ENCODE results near the gene CENPX. TPM values are rescaled to one million over a fixed set of nuclear protein-coding genes. Genes with fewer than 3 reads are reported as not detected.

CENPX gene
- total RNA-seq, 2 experiments from 2014 or later: 83.0 to 85.8 TPM

DNA sequence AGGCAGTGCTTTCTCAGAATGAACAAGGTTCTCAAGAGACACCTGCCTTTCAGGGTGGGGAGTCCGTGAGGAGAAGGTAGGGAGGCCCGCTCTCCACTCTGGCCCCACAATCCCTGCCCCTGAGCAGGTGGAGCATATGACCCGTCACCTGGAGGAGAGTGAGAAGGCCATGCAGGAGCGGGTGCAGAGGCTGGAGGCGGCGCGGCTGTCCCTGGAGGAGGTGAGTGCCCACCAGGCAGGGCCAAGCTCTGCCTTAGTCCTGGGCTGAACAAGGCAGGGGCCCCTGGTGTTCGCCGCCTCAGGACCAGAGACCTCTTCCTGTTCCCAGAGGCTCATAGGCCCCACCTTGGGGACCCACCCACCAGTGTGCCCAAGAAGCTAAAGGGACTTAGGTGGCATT lies 6.3 kb upstream of the CENPX start:
- H3K9me3 Mint-ChIP-seq: no peaks in the 10 kb centered on the region
- peaks cover 2% of the 10 kb centered on the region for H3K36me3 Mint-ChIP-seq
- CTCF ChIA-PET: interaction anchor here (1.3 to 4.9 kb wide), 7 partner anchors 8 to 207 kb away, joined by 4 to 54 read pairs (median 14); partner anchors contain the start of genes CENPX, DCXR and FASN
- POLR2A ChIA-PET: no interaction called here
- intact Hi-C loops (cut with micrococcal nuclease): no loop called here
- DNase-seq: no peak
- no peak overlapping the region for H3K27ac Mint-ChIP-seq
- no peaks in the 10 kb centered on the region for H3K27me3 Mint-ChIP-seq
- H3K4me3 Mint-ChIP-seq: no peak overlapping the region
- H3K4me1 Mint-ChIP-seq (ENCODE audit: low read depth): peaks cover 13% of the 10 kb centered on the region

DNA sequence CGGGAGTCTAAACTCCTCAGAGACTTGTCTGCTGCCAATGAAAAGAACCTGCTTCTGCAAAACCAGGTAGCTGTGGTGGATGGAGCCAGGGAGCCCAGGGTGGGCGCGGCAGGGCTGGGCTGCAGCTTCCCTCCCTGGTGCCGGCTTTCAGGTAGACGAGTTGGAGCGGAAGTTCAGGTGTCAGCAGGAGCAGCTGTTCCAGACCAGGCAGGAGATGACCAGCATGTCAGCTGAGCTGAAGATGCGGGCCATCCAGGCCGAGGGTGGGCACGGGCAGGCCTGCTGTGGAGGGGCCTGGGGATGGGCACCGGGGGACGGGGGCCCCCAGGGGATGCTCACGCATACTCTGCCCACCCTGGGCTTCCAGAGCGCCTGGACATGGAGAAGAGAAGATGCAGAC lies 5.6 kb upstream of the CENPX start:
- Mint-ChIP-seq H3K27ac (no peak overlapping the region), H3K4me3 (no peak overlapping the region), H3K4me1 (ENCODE audit: low read depth) (peaks cover 16% of the 10 kb centered on the region), H3K9me3 (no peaks in the 10 kb centered on the region), H3K36me3 (peaks cover 2% of the 10 kb centered on the region), H3K27me3 (no peaks in the 10 kb centered on the region)
- ChIA-PET CTCF (interaction anchor here (3.0 to 4.9 kb wide), 3 partner anchors 10 to 128 kb away, joined by 13 to 54 read pairs (median 20); partner anchors contain the start of gene DCXR), POLR2A (no interaction called here)
- intact Hi-C loops (cut with micrococcal nuclease): no loop called here
- DNase-seq: no peak

GRCh38 chr17:82025401-82026107 lies 2.9 kb upstream of the CENPX start:
- ChIA-PET CTCF (interaction anchor here (1.9 kb wide), 1 partner anchor 66 kb away, joined by 9 read pairs; no protein-coding TSS in a partner anchor), POLR2A (no interaction called here)
- intact Hi-C loops (cut with micrococcal nuclease): no loop called here
- H3K4me3 Mint-ChIP-seq: no peak overlapping the region
- no peaks in the 10 kb centered on the region for H3K9me3 Mint-ChIP-seq
- DNase-seq: no peak
- H3K27ac Mint-ChIP-seq: no peak overlapping the region
- H3K27me3 Mint-ChIP-seq: no peaks in the 10 kb centered on the region
- H3K4me1 Mint-ChIP-seq (ENCODE audit: low read depth): peaks cover 29% of the 10 kb centered on the region
- H3K36me3 Mint-ChIP-seq: peaks cover 1% of the 10 kb centered on the region

DNA sequence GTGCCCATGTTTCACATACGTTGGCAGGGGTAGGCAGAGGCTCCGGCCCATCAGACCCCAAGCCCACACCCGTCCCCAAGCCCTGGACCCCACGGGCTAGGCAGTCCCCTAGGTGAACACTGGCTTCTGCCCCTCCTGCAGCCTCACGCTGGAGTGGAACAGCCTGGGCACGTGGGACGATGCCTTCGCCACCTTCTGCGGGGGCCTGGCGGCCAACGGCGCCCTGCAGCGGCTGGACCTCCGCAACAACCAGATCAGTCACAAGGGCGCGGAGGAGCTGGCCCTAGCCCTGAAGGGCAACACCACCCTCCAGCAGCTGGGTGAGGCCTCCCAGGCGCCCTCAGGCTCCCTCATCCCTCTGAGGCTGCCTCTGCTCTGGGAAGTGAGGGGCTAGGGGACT lies 2.2 kb upstream of the CENPX start:
- Mint-ChIP-seq H3K27ac (no peak overlapping the region), H3K27me3 (no peaks in the 10 kb centered on the region), H3K9me3 (no peaks in the 10 kb centered on the region), H3K4me1 (ENCODE audit: low read depth) (peaks cover 28% of the 10 kb centered on the region), H3K4me3 (no peak overlapping the region), H3K36me3 (no peaks in the 10 kb centered on the region)
- ChIA-PET CTCF (interaction anchor here (1.9 kb wide), 1 partner anchor 65 kb away, joined by 9 read pairs; no protein-coding TSS in a partner anchor), POLR2A (interaction anchor here (2.1 kb wide), 1 partner anchor 13 kb away, joined by 8 read pairs; the partner anchor contains the start of gene DCXR)
- DNase-seq: no peak
- intact Hi-C loops (cut with micrococcal nuclease): no loop called here

DNA sequence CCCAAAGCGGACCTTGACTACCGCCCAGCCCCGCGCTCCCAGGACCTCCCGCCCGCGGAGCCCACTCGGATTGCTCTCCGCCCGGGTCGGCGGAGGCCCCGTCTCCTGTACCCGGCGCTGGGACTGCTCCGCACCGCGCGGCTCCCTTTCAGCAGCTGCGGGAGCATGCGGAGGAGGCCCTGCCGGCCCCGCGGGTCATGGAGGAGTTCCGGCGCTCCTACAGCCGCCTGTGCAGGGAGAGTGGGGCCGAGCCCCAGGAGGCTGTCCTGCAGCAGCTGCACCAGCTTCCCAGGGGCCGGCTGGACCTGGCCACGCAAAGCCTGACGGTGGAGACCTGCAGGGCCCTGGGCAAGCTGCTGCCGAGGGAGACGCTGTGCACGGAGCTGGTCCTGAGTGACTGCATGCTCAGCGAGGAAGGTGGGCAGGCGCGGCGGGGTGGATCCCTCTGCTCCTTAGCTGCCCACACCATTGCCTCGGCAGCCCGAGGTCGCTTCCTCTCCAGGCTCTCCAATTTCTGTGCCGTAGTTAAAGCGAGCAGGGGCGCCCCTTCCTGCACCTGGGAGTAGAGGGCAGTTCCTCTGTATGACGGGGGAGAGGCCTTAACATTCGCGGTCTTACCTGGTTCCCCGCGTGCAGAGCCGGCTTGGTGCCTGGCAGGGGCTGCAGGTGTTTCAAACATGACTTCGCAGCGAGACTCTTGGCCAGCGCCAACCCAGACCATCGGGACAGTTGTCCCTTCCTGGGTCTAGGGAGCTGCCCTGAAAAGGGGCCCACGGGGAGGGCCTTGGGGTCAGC lies 966 bp upstream of the CENPX start:
- intact Hi-C loops (cut with micrococcal nuclease): loop anchor here (1.0 to 2.0 kb wide), 6 partner anchors 13 to 250 kb away; partner anchors contain the start of genes ASPSCR1, CSNK1D, DCXR and FASN
- Mint-ChIP-seq H3K27ac (no peak overlapping the region), H3K4me1 (ENCODE audit: low read depth) (peaks cover 24% of the 10 kb centered on the region), H3K36me3 (no peaks in the 10 kb centered on the region), H3K27me3 (no peaks in the 10 kb centered on the region), H3K4me3 (peak overlapping the region; percentile 84), H3K9me3 (no peaks in the 10 kb centered on the region)
- POLR2A ChIA-PET: interaction anchor here (0.9 to 2.1 kb wide), 3 partner anchors 14 to 182 kb away, joined by 4 to 8 read pairs (median 5); partner anchors contain the start of gene DCXR
- peak; percentile 37 for DNase-seq
- CTCF ChIA-PET: interaction anchor here (0.9 to 6.4 kb wide), 8 partner anchors 13 to 190 kb away, joined by 3 to 174 read pairs (median 4); partner anchors contain the start of genes DCXR, FASN, MAFG and NOTUM

DNA sequence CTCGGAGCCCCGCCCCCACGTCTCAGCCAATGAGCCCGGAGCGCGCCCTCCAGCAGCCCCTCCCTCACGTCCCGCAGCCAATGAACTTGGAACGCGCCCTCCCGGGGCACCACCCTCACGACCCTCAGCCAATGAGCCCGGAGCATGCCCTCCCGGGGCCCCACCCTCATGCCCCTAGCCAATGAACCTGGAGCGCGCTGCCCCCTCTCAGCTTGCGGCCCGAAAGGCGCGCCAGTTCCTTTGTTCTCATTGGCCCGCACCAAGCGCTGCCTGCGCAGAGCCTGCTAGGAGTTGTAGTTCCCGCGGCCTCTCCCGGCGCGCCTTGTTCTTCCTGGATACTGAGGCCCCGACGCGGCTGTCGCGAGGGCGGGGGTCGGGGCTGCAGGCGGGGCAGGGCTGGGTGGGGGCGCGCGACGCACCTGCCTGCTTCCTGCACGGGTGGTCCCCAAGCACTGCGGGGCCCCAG lies 336 bp upstream of the CENPX start, which contains the start of gene LRRC45:
Gene LRRC45, plus strand, starts transcription at position 325 of the 466 bp plus-strand sequence. CDS start 339 bp downstream, outside the sequence.
- ChIA-PET POLR2A (interaction anchor here (0.8 to 2.3 kb wide), 5 partner anchors 15 to 84 kb away, joined by 3 to 8 read pairs (median 5); partner anchors contain the start of genes ASPSCR1 and DCXR), CTCF (interaction anchor here (0.9 to 6.4 kb wide), 10 partner anchors 7 to 288 kb away, joined by 3 to 174 read pairs (median 4); partner anchors contain the start of genes DCXR, FASN, MAFG and NOTUM)
- H3K27ac Mint-ChIP-seq: peak within 1 kb of the TSS; percentile 66
- DNase-seq: peak; percentile 100
- no peaks in the 10 kb centered on the region for H3K36me3 Mint-ChIP-seq
- H3K9me3 Mint-ChIP-seq: no peaks in the 10 kb centered on the region
- peaks cover 24% of the 10 kb centered on the region for H3K4me1 Mint-ChIP-seq (ENCODE audit: low read depth)
- intact Hi-C loops (cut with micrococcal nuclease): loop anchor here (1.0 to 2.0 kb wide), 6 partner anchors 14 to 250 kb away; partner anchors contain the start of genes ASPSCR1, CSNK1D, DCXR and FASN
- peak within 1 kb of the TSS; percentile 84 for H3K4me3 Mint-ChIP-seq
- no peaks in the 10 kb centered on the region for H3K27me3 Mint-ChIP-seq

DNA sequence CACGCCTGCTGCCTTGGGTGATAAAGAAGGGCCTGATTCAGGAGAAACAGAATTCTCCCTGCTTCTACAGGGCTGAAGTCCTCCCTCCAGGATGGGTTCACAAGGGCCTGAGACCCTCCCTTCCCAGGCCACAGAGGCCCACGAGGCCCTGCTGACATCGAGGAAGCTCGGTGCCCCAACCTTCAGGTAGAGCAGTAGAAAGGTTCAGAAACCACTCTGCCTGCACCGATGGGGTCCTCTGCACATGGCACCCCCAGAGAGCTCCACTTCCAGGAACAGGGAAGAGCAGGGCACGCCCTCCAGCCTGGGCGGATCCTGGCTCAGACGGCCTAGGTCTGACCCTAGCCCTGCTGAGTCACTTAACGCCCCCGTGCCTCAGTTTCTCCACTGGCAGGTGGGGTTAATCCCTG lies 773 bp downstream of the CENPX start:
- Mint-ChIP-seq H3K4me3 (peak overlapping the region; percentile 84), H3K36me3 (no peaks in the 10 kb centered on the region), H3K27ac (peak overlapping the region; percentile 66), H3K27me3 (no peaks in the 10 kb centered on the region), H3K4me1 (ENCODE audit: low read depth) (peaks cover 24% of the 10 kb centered on the region), H3K9me3 (no peaks in the 10 kb centered on the region)
- CTCF ChIA-PET: interaction anchor here (0.7 to 6.4 kb wide), 15 partner anchors 9 to 286 kb away, joined by 3 to 174 read pairs (median 5); partner anchors contain the start of genes ASPSCR1, DCXR, FASN and MAFG
- DNase-seq: no peak
- intact Hi-C loops (cut with micrococcal nuclease): loop anchor here (2.0 kb wide), 2 partner anchors 15 to 161 kb away; partner anchors contain the start of genes DCXR and P4HB
- POLR2A ChIA-PET: interaction anchor here (1.0 to 2.3 kb wide), 6 partner anchors 16 to 152 kb away, joined by 3 to 8 read pairs (median 5); partner anchors contain the start of genes ASPSCR1 and DCXR

DNA sequence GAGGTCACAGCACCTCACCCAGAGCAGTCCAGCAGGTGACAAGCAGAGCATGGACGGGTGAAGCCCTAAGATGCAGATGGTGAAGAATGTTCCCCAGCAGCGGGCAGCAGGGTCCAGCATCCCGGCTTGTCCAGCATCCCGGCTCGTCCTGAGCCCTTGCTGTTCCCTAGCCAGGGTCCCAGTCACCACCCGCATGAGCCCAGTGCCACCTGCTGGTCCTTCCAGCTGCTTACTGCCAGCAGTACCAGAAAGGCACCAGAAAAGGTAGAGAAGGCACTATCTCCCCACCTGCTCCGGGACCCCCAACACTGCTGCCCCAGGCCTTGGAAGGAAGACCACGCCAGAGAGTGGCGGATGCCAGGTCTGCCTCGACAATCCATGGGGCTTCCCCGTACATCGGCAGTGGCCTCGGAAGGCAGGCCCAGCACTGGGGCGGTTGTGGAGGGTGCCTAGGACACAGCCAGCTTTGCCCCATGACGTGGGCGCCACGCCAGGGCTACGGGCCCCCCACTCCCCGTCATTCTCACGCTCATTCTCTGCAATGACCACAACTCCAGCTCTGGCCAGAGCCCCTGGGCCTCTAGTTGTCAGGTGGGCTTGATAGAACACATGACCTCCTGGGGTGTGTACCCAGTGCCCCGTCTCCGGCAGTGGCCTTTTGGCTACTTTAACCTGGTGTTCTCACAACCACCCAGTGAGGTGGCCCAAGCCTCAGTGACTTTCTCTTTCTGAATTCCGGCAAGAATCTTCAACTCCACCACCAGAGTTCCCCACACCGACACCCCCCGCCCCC lies 1.4 kb downstream of the CENPX start:
- no peaks in the 10 kb centered on the region for H3K36me3 Mint-ChIP-seq
- H3K9me3 Mint-ChIP-seq: no peaks in the 10 kb centered on the region
- peaks cover 24% of the 10 kb centered on the region for H3K4me1 Mint-ChIP-seq (ENCODE audit: low read depth)
- ChIA-PET POLR2A (interaction anchor here (0.9 to 2.3 kb wide), 6 partner anchors 16 to 151 kb away, joined by 3 to 8 read pairs (median 5); partner anchors contain the start of genes ASPSCR1 and DCXR), CTCF (interaction anchor here (0.6 to 6.4 kb wide), 20 partner anchors 9 to 286 kb away, joined by 3 to 174 read pairs (median 4); partner anchors contain the start of genes ASPSCR1, DCXR, MAFG and NOTUM)
- peak overlapping the region; percentile 84 for H3K4me3 Mint-ChIP-seq
- intact Hi-C loops (cut with micrococcal nuclease): no loop called here
- H3K27me3 Mint-ChIP-seq: no peaks in the 10 kb centered on the region
- H3K27ac Mint-ChIP-seq: peak overlapping the region; percentile 58
- peak; percentile 76 for DNase-seq

- intact Hi-C loops (cut with micrococcal nuclease): no loop called here
- no peak for DNase-seq
- no peaks in the 10 kb centered on the region for H3K36me3 Mint-ChIP-seq
- peak overlapping the region; percentile 26 for H3K4me3 Mint-ChIP-seq
- no peaks in the 10 kb centered on the region for H3K9me3 Mint-ChIP-seq
- no peak overlapping the region for H3K27ac Mint-ChIP-seq
- H3K27me3 Mint-ChIP-seq: no peaks in the 10 kb centered on the region
- CTCF ChIA-PET: interaction anchor here (0.6 to 6.4 kb wide), 21 partner anchors 10 to 285 kb away, joined by 3 to 174 read pairs (median 4); partner anchors contain the start of genes ASPSCR1, MAFG, NOTUM and RAC3
- peaks cover 24% of the 10 kb centered on the region for H3K4me1 Mint-ChIP-seq (ENCODE audit: low read depth)
- POLR2A ChIA-PET: interaction anchor here (0.9 to 2.3 kb wide), 6 partner anchors 17 to 61 kb away, joined by 3 to 8 read pairs (median 7); partner anchors contain the start of genes ASPSCR1, DCXR and NOTUM
These were observed 2.0 kb downstream of the CENPX start for GRCh38 chr17:82020572-82021106.

Measured in activated CD4-positive, alpha-beta memory T cell treated with anti-CD3 and anti-CD28 coated beads for 36 hours (primary cell).